Tibial artery (tissue), 4 donors: ENCODE measurements around the gene MFAP1.

ENCODE experiments used
- DNase-seq, 2 donors: peaks; one replicate each; pipeline ENCODE4 v3.0.0-alpha.2; 2019
- H3K27ac ChIP-seq, 2 donors: fragments of 200-600 bp; sonication (generic) in 1 of 2; 1 replicate in 1 of 2; 2 replicates in 1 of 2; pipeline ENCODE4 v1.5.1; 2018 to 2019; ENCODE audit warnings: mild to moderate bottlenecking in 1 of 2
- H3K27me3 ChIP-seq, 2 donors: fragments of 200-600 bp; sonication (generic) in 1 of 2; one replicate each; pipeline versions ENCODE4 v1.5.1 to v1.6.0; 2016 to 2019
- H3K36me3 ChIP-seq, 3 donors: fragments of 200-600 bp; sonication (generic) in 2 of 3; one replicate each; pipeline ENCODE4 v1.5.1; 2016 to 2019; ENCODE audit warnings: mild to moderate bottlenecking in 2 of 3
- H3K4me1 ChIP-seq, 4 donors: fragments of 200-600 bp; sonication (generic) in 2 of 4; 1 replicate in 3 of 4; 2 replicates in 1 of 4; pipeline ENCODE4 v1.5.1; 2016 to 2019
- H3K4me3 ChIP-seq, 2 donors: fragments of 200-600 bp; sonication (generic) in 1 of 2; 1 replicate in 1 of 2; 2 replicates in 1 of 2; pipeline ENCODE4 v1.5.1; 2018 to 2019; ENCODE audit warnings: mild to moderate bottlenecking in 2 of 2
- H3K9me3 ChIP-seq, 3 donors: fragments of 200-600 bp; sonication (generic) in 1 of 3; one replicate each; pipeline ENCODE4 v1.5.1; 2016 to 2019
- intact Hi-C: fragments of 100-400 bp; cut with DNase I; formaldehyde crosslinking; loops from one replicate; pipeline ENCODE4 v1.15.0; 2023; ENCODE audit warnings: low total_unique reads
- TF ChIP-seq, protein P1 (sequence below), 2 experiments: fragments of 200-600 bp in 1 of 2; fragments of 450-650 bp in 1 of 2; IDR thresholded peaks; one replicate each; pipeline ENCODE4 v1.5.1; 2017 to 2019; ENCODE audit warnings: antibody characterized with exemption in 2 of 2, mild to moderate bottlenecking in 1 of 2, moderate library complexity in 1 of 2

The MFAP1 gene

GRCh38 chr15:43789409-43789808 lies 35.1 kb downstream of the MFAP1 start:
- TF ChIP-seq, protein P1, sequence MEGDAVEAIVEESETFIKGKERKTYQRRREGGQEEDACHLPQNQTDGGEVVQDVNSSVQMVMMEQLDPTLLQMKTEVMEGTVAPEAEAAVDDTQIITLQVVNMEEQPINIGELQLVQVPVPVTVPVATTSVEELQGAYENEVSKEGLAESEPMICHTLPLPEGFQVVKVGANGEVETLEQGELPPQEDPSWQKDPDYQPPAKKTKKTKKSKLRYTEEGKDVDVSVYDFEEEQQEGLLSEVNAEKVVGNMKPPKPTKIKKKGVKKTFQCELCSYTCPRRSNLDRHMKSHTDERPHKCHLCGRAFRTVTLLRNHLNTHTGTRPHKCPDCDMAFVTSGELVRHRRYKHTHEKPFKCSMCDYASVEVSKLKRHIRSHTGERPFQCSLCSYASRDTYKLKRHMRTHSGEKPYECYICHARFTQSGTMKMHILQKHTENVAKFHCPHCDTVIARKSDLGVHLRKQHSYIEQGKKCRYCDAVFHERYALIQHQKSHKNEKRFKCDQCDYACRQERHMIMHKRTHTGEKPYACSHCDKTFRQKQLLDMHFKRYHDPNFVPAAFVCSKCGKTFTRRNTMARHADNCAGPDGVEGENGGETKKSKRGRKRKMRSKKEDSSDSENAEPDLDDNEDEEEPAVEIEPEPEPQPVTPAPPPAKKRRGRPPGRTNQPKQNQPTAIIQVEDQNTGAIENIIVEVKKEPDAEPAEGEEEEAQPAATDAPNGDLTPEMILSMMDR (IDR thresholded peaks at IDR 0.05): no peak
- no peak overlapping the region for H3K27ac ChIP-seq
- no peak for DNase-seq
- H3K9me3 ChIP-seq: no peaks in the 10 kb centered on the region
- peaks cover 0 to 9% (median 9%) of the 10 kb centered on the region in 3 donors for H3K36me3 ChIP-seq
- peaks cover 0 to 16% (median 14%) of the 10 kb centered on the region in 4 donors for H3K4me1 ChIP-seq
- intact Hi-C loops: no loop called here
- H3K4me3 ChIP-seq: no peak overlapping the region
- H3K27me3 ChIP-seq: no peaks in the 10 kb centered on the region

DNA sequence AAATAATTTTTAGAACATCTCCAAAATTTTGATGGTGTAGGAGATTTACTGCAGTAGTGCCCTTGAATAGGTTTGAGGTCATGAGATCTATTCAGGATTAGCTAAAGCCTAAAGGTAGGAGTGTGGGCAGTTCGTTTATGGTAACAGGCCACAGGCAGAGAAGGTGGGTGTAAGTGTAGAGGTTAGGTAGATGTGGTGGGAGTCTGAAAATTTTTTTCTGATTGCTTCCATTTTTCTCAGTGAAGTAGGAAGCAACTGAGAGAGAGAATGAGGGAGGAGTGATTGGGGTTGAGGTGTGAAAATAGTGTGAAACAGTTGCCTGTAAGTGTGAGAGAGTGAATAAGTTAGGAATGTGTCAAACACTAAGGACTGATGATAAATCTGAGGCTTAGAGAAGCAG lies 45.5 kb downstream of the MFAP1 start:
- no peak overlapping the region for H3K4me3 ChIP-seq
- intact Hi-C loops: loop anchor here (10.0 kb wide), 1 partner anchor 264 kb away; the partner anchor contains the start of gene MAP1A
- peaks cover 0 to 22% (median 13%) of the 10 kb centered on the region in 4 donors for H3K4me1 ChIP-seq
- no peaks in the 10 kb centered on the region for H3K9me3 ChIP-seq
- no peaks in the 10 kb centered on the region for H3K27me3 ChIP-seq
- no peak for DNase-seq
- TF ChIP-seq, protein P1 (IDR thresholded peaks at IDR 0.05): no peak
- no peak overlapping the region for H3K27ac ChIP-seq
- peaks cover 0 to 3% (median under 1%) of the 10 kb centered on the region in 3 donors for H3K36me3 ChIP-seq

GRCh38 chr15:43777267-43777914 lies 47.1 kb downstream of the MFAP1 start:
- Histone ChIP-seq H3K9me3 (no peaks in the 10 kb centered on the region), H3K4me3 (peak overlapping the region; percentile 54 to 68), H3K4me1 (peaks cover 0 to 22% (median 13%) of the 10 kb centered on the region in 4 donors), H3K27ac (peak overlapping the region; percentile 88 to 89), H3K36me3 (peaks cover 0 to 19% (median 16%) of the 10 kb centered on the region in 3 donors), H3K27me3 (no peaks in the 10 kb centered on the region)
- TF ChIP-seq, protein P1 (IDR thresholded peaks at IDR 0.05): peak; percentile 75 to 80
- DNase-seq: peak; percentile 77 to 92
- intact Hi-C loops: loop anchor here (10.0 kb wide), 1 partner anchor 263 kb away; the partner anchor contains the start of gene MAP1A

DNA sequence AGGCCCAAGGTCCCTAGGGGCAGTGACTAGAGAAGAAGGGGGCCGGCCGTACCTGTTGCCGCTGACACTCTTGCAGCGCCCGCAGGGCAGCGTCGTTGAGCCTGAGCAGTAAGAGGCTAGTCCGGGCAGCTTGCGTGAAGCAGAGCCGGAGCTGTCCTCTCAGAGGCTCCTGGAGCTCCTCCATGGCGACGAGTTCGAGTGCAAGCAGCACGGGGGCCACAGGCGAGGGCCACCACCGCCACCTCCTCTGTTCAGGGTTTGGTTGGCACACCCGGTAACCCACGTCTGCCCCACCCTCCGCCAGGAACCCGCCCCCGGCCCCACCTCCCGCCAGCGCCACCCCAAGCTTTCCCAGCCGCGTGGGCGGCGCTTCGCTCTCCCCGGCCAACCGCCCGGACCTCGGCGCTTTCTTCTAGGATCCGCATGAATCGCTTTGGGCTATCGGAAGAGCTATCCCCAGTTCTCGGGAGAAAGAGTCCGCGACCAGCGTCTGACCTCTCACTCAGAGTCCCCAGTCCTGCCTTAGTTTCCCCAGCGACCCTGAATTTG lies 47.7 kb downstream of the MFAP1 start, which contains the start of gene ELL3:
Gene ELL3 (minus strand): TSS at position 249 of the 549 bp plus-strand sequence. CDS start 65 bp downstream, at position 184.
- Histone ChIP-seq H3K4me3 (peak within 1 kb of the TSS; percentile 54 to 68), H3K27ac (peak within 1 kb of the TSS; percentile 88 to 89), H3K27me3 (no peaks in the 10 kb centered on the region), H3K4me1 (peaks cover 0 to 22% (median 13%) of the 10 kb centered on the region in 4 donors), H3K9me3 (no peaks in the 10 kb centered on the region), H3K36me3 (peaks cover 1 to 25% (median 21%) of the 10 kb centered on the region in 3 donors)
- DNase-seq: peak; percentile 78 to 91
- TF ChIP-seq, protein P1 (IDR thresholded peaks at IDR 0.05): no peak
- intact Hi-C loops: loop anchor here (10.0 kb wide), 1 partner anchor 262 kb away; the partner anchor contains the start of gene MAP1A

GRCh38 chr15:43776101-43776717 lies 48.3 kb downstream of the MFAP1 start:
- TF ChIP-seq, protein P1 (IDR thresholded peaks at IDR 0.05): no peak
- H3K27ac ChIP-seq: peak overlapping the region; percentile 88 to 89
- DNase-seq: peak in 1 of 2 donors; percentile 70
- peaks cover 7 to 31% (median 27%) of the 10 kb centered on the region in 3 donors for H3K36me3 ChIP-seq
- no peaks in the 10 kb centered on the region for H3K27me3 ChIP-seq
- peaks cover 0 to 22% (median 13%) of the 10 kb centered on the region in 4 donors for H3K4me1 ChIP-seq
- peak overlapping the region; percentile 54 to 68 for H3K4me3 ChIP-seq
- intact Hi-C loops: loop anchor here (10.0 kb wide), 1 partner anchor 261 kb away; the partner anchor contains the start of gene MAP1A
- no peaks in the 10 kb centered on the region for H3K9me3 ChIP-seq
